ENCODE results near the gene PSMD13.

The PSMD13 gene

GRCh38 chr11:213111-213510 lies 23.7 kb upstream of the PSMD13 start:
- TF ChIP-seq CTCF (IDR thresholded peaks at IDR 0.05): no peak

GRCh38 chr11:214083-214482 lies 22.7 kb upstream of the PSMD13 start:
- TF ChIP-seq CTCF (IDR thresholded peaks at IDR 0.05): no peak

- TF ChIP-seq CTCF (IDR thresholded peaks at IDR 0.05): no peak
Measured at GRCh38 chr11:215581-216037, 21.2 kb upstream of the PSMD13 start.

- no peak for TF ChIP-seq CTCF (IDR thresholded peaks at IDR 0.05)
Measured at GRCh38 chr11:216081-216974, 20.4 kb upstream of the PSMD13 start.

- TF ChIP-seq CTCF (IDR thresholded peaks at IDR 0.05): no peak
Measured at GRCh38 chr11:217704-218103, 19.1 kb upstream of the PSMD13 start.

GRCh38 chr11:218815-219593 lies 17.8 kb upstream of the PSMD13 start:
- TF ChIP-seq CTCF (IDR thresholded peaks at IDR 0.05): no peak

GRCh38 chr11:221539-221938 lies 15.2 kb upstream of the PSMD13 start:
- no peak for TF ChIP-seq CTCF (IDR thresholded peaks at IDR 0.05)
